ENCODE measurements around the gene CLDND2. TPM values are rescaled to one million over a fixed set of nuclear protein-coding genes. Genes with fewer than 3 reads are reported as not detected.

The CLDND2 gene
- total and polyA plus RNA-seq, 2 of the 8 experiments (the other 6 are each of a cell fraction or from before 2014, with no cell fraction given) = 0.21 to 0.56 TPM

DNA sequence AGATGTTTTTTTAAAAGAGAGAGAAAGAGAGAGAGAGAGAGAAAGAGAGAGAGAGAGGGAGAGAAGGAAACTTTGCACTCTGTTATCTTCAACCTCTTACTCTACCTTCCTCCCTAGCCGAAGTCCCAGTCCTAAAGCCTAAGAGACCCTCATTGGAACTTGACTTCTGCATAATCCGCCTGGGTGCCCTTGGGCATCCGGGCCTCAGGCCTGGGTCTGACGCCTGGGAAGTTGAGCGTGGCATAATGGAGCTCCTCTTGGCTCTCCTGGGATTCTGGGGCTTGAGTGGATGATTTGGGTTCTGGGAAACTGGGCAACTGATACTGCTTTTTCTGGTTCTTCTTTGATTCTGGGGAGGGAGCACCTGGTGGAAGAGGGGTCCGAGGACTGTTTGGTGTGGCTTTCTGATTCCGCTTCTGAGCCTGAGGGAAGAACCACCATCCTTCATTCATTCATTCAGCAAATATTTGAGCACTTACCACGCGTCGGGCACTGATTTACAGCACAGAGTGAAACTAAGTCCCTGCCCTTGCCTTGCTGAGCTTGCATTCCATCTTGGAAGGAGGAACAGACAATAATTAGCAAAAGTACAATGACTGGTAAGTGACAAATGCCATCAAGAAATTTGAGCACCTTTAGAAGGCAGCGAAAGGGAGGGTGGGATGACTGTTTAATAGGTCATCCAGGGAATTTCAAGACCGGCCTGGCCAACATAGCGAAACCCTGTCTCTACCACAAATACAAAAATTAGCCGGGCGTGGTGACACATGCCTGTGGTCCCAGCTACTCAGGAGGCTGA, 42.3 kb upstream of the CLDND2 start:
- no peak overlapping the region for H2BK120ac ChIP-seq (replicated peaks; ENCODE audit: low read depth, low read length)
- no peak overlapping the region for H3K27ac ChIP-seq (ENCODE audit: low read depth, low read length)
- peaks cover 0 to 3% of the 10 kb centered on the region in 2 experiments; a peak in 1 of 4 replicates for H3K9me3 ChIP-seq (ENCODE audit: insufficient read depth in 2 of 2, low read depth in 1 of 2, low read length in 1 of 2)
- no peaks in the 10 kb centered on the region for H3K79me1 ChIP-seq (ENCODE audit: low read depth, low read length)
- peaks cover 0 to 13% (median 4%) of the 10 kb centered on the region in 4 experiments; a peak in 6 of 7 replicates for H3K4me1 ChIP-seq (replicated peaks in 1 of 4; ENCODE audit: control insufficient read depth in 3 of 4, insufficient read depth in 4 of 4, low read length in 3 of 4)
- no peak overlapping the region for H2AFZ ChIP-seq (ENCODE audit: low read length)
- ChIA-PET POLR2A (ENCODE audit: partially characterized antibody) (no interaction called here), CTCF (ENCODE audit: partially characterized antibody) (interaction anchor here (7.0 to 7.5 kb wide), 2 partner anchors 8 to 15 kb away, joined by 58 to 74 read pairs; partner anchors contain the start of gene SIGLEC10)
- no peak overlapping the region for H3K4me3 ChIP-seq (ENCODE audit: extremely low read depth in 1 of 4, insufficient read depth in 2 of 4, low read depth in 3 of 4, low read length in 4 of 4)
- no peaks in the 10 kb centered on the region for H4K20me1 ChIP-seq (replicated peaks in 1 of 2; ENCODE audit: control insufficient read depth in 1 of 2, insufficient read depth in 2 of 2, low read length in 2 of 2)
- peaks cover 2% of the 10 kb centered on the region; the same call in 1 of the 2 replicates for H3K23me2 ChIP-seq (ENCODE audit: low read depth, low read length)
- no peak overlapping the region for H2BK15ac ChIP-seq (ENCODE audit: low read length)
- no peak overlapping the region for H3K56ac ChIP-seq (replicated peaks; ENCODE audit: insufficient read length, low read depth, low read length)
- no peak overlapping the region for H4K91ac ChIP-seq (replicated peaks; ENCODE audit: insufficient read length, low read length)
- H3K36me3 ChIP-seq (ENCODE audit: control insufficient read depth in 2 of 4, insufficient read depth in 4 of 4, low read length in 3 of 4) = no peaks in the 10 kb centered on the region
- no peak for DNase-seq (ENCODE audit: low read depth in 1 of 2, low spot score in 2 of 2)
- H4K8ac ChIP-seq (ENCODE audit: extremely low read depth, insufficient read depth, low read length) = no peak overlapping the region
- H2BK12ac ChIP-seq (ENCODE audit: low read depth, low read length) = no peak overlapping the region
- no peak overlapping the region for H2BK20ac ChIP-seq (ENCODE audit: low read length)
- H3K4me2 ChIP-seq (ENCODE audit: insufficient read depth in 1 of 2, low read depth in 2 of 2, low read length in 2 of 2) = no peak overlapping the region
- no peak overlapping the region for H3K18ac ChIP-seq (ENCODE audit: extremely low read depth, low read length)
- no peak overlapping the region for H3K9ac ChIP-seq (replicated peaks in 1 of 4; ENCODE audit: extremely low read depth in 1 of 4, low read depth in 3 of 4, low read length in 3 of 4)
- WGBS, 2 experiments (ENCODE audit: extremely low coverage in 1 of 2, insufficient coverage in 1 of 2, insufficient read length in 1 of 2, insufficient replicate concordance in 2 of 2, low coverage in 1 of 2, low lambda C conversion rate in 2 of 2, missing lambda C conversion rate in 1 of 2) = 94% methylated on average over 15 of the region's 15 CpGs; no CpG with 5 or more reads in 1 of the 2 experiments
- H2AK5ac ChIP-seq (ENCODE audit: low read depth, low read length) = no peak overlapping the region
- no peak overlapping the region for H3K4ac ChIP-seq (replicated peaks; ENCODE audit: insufficient read length, low read depth, low read length)
- no peaks in the 10 kb centered on the region for H3K27me3 ChIP-seq (replicated peaks in 1 of 4; ENCODE audit: control insufficient read depth in 3 of 4, extremely low read depth in 1 of 4, insufficient read depth in 3 of 4, low read length in 3 of 4)
- H3K79me2 ChIP-seq (ENCODE audit: control insufficient read depth in 1 of 2, insufficient read depth in 2 of 2, low read length in 2 of 2) = no peaks in the 10 kb centered on the region
- no peak for FAIRE-seq
- H2BK5ac ChIP-seq (ENCODE audit: low read depth, low read length) = no peak overlapping the region
- no peak overlapping the region for H4K5ac ChIP-seq (ENCODE audit: insufficient read length, low read depth, low read length)
- no peak overlapping the region for H3K23ac ChIP-seq (ENCODE audit: insufficient read length)
- H3K14ac ChIP-seq (ENCODE audit: insufficient read length) = no peak overlapping the region
- no peak for TF ChIP-seq POU5F1 (IDR thresholded peaks at IDR 0.05; ENCODE audit: low read depth, low read length)
- TF ChIP-seq, protein P1, sequence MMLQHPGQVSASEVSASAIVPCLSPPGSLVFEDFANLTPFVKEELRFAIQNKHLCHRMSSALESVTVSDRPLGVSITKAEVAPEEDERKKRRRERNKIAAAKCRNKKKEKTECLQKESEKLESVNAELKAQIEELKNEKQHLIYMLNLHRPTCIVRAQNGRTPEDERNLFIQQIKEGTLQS (IDR thresholded peaks at IDR 0.05; ENCODE audit: insufficient read depth, low read depth, low read length) = no peak
- TF ChIP-seq ZNF274 (IDR thresholded peaks at IDR 0.05; ENCODE audit: borderline replicate concordance, extremely low read depth, low read length) = no peak
- no peak for TF ChIP-seq EGR1 (IDR thresholded peaks at IDR 0.05; ENCODE audit: borderline replicate concordance, low read depth, low read length)
- TF ChIP-seq EP300 (IDR thresholded peaks at IDR 0.05; ENCODE audit: borderline replicate concordance in 1 of 2, low read depth in 2 of 2, low read length in 2 of 2) = no peak
- no peak for TF ChIP-seq ASH2L (IDR thresholded peaks at IDR 0.05; ENCODE audit: low read length)
- TF ChIP-seq JUND (IDR thresholded peaks at IDR 0.05; ENCODE audit: low read length) = no peak
- no peak for TF ChIP-seq CEBPB (IDR thresholded peaks at IDR 0.05; ENCODE audit: low read depth, low read length)
- no peak for TF ChIP-seq JUN (IDR thresholded peaks at IDR 0.05; ENCODE audit: low read depth, low read length)
- no peak for TF ChIP-seq RFX5 (IDR thresholded peaks at IDR 0.05; ENCODE audit: borderline replicate concordance, low read depth, low read length)
- TF ChIP-seq BCL11A (IDR thresholded peaks at IDR 0.05; ENCODE audit: low read depth in 2 of 2, low read length in 2 of 2) = no peak
- TF ChIP-seq CTBP2 (IDR thresholded peaks at IDR 0.05; ENCODE audit: borderline replicate concordance, insufficient read depth, insufficient read length, low read length) = no peak

Data from H1 (cell line).